ENCODE measurements around the gene RNF223. TPM values are rescaled to one million over a fixed set of nuclear protein-coding genes. Genes with fewer than 3 reads are reported as not detected.

RNF223 gene
- total and polyA plus RNA-seq, 2 donors from 2014 or later = 0.28 to 2.3 TPM

GRCh38 chr1:1040004-1040991, 33.8 kb downstream of the RNF223 start:
- H3K9me3 ChIP-seq (ENCODE audit: control insufficient read depth in 2 of 3, insufficient read depth in 1 of 3, low read length in 3 of 3) = no peaks in the 10 kb centered on the region
- H3K27me3 ChIP-seq (ENCODE audit: control insufficient read depth, insufficient read depth, low read length) = no peaks in the 10 kb centered on the region
- intact Hi-C loops (cut with DNase I) = no loop called here
- H3K27ac ChIP-seq (ENCODE audit: low read depth in 2 of 2, low read length in 2 of 2) = no peak overlapping the region
- H3K9ac ChIP-seq (ENCODE audit: low read length in 3 of 3) = no peak overlapping the region
- TF ChIP-seq CTCF (IDR thresholded peaks at IDR 0.05; ENCODE audit: borderline replicate concordance, extremely low read depth, insufficient read depth) = no peak
- peaks cover 0 to 5% (median 0%) of the 10 kb centered on the region in 3 donors for H3K36me3 ChIP-seq (ENCODE audit: control insufficient read depth in 2 of 3, insufficient read depth in 3 of 3, low read length in 3 of 3)
- peaks cover 0 to 6% (median 0%) of the 10 kb centered on the region in 3 donors for H3K4me1 ChIP-seq (ENCODE audit: control insufficient read depth in 2 of 3, insufficient read depth in 2 of 3, low read depth in 1 of 3, low read length in 3 of 3)
- DNase-seq (peak; percentile 78 to 92 (median 89)), FAIRE-seq (no peak)
- H3K4me3 ChIP-seq (ENCODE audit: low read length in 3 of 3) = no peak overlapping the region

GRCh38 chr1:1039145-1039910, 34.8 kb downstream of the RNF223 start:
- no peak overlapping the region for H3K27ac ChIP-seq (ENCODE audit: low read depth in 2 of 2, low read length in 2 of 2)
- H3K36me3 ChIP-seq (ENCODE audit: control insufficient read depth in 2 of 3, insufficient read depth in 3 of 3, low read length in 3 of 3) = no peaks in the 10 kb centered on the region
- H3K27me3 ChIP-seq (ENCODE audit: control insufficient read depth, insufficient read depth, low read length) = no peaks in the 10 kb centered on the region
- no peaks in the 10 kb centered on the region for H3K9me3 ChIP-seq (ENCODE audit: control insufficient read depth in 2 of 3, insufficient read depth in 1 of 3, low read length in 3 of 3)
- H3K4me3 ChIP-seq (ENCODE audit: low read length in 3 of 3) = no peak overlapping the region
- H3K9ac ChIP-seq (ENCODE audit: low read length in 3 of 3) = no peak overlapping the region
- FAIRE-seq = no peak
- TF ChIP-seq CTCF (IDR thresholded peaks at IDR 0.05; ENCODE audit: borderline replicate concordance, extremely low read depth, insufficient read depth) = no peak
- intact Hi-C loops (cut with DNase I) = no loop called here
- DNase-seq = peak in 1 of 5 donors; percentile 8
- peaks cover 0 to 6% (median 0%) of the 10 kb centered on the region in 3 donors for H3K4me1 ChIP-seq (ENCODE audit: control insufficient read depth in 2 of 3, insufficient read depth in 2 of 3, low read depth in 1 of 3, low read length in 3 of 3)

- H3K4me3 ChIP-seq (ENCODE audit: low read length in 3 of 3) = no peak overlapping the region
- no peaks in the 10 kb centered on the region for H3K27me3 ChIP-seq (ENCODE audit: control insufficient read depth, insufficient read depth, low read length)
- no peak for DNase-seq
- H3K27ac ChIP-seq (ENCODE audit: low read depth in 2 of 2, low read length in 2 of 2) = no peak overlapping the region
- H3K36me3 ChIP-seq (ENCODE audit: control insufficient read depth in 2 of 3, insufficient read depth in 3 of 3, low read length in 3 of 3) = no peaks in the 10 kb centered on the region
- peaks cover 0 to 6% (median 0%) of the 10 kb centered on the region in 3 donors for H3K4me1 ChIP-seq (ENCODE audit: control insufficient read depth in 2 of 3, insufficient read depth in 2 of 3, low read depth in 1 of 3, low read length in 3 of 3)
- TF ChIP-seq CTCF (IDR thresholded peaks at IDR 0.05; ENCODE audit: borderline replicate concordance, extremely low read depth, insufficient read depth) = no peak
- H3K9me3 ChIP-seq (ENCODE audit: control insufficient read depth in 2 of 3, insufficient read depth in 1 of 3, low read length in 3 of 3) = no peaks in the 10 kb centered on the region
- intact Hi-C loops (cut with DNase I) = no loop called here
- FAIRE-seq = no peak
- no peak overlapping the region for H3K9ac ChIP-seq (ENCODE audit: low read length in 3 of 3)
These were observed 35.4 kb downstream of the RNF223 start for GRCh38 chr1:1038694-1039093.

Data from kidney (tissue), 14 donors.